Middle frontal gyrus (tissue), 1 donor: ENCODE data around the gene BOC.
"Not testable (repeated sequence)": the region's sequence is repeated elsewhere in the genome, so short reads cannot be mapped to it uniquely, and the experiment has no call there.

ENCODE experiments used
- DNase-seq: peaks from one replicate; pipeline ENCODE4 v3.0.0-alpha.2; 2015; ENCODE audit warnings: low spot score; ENCODE audit errors: extremely low spot score

Gene BOC, protein sequence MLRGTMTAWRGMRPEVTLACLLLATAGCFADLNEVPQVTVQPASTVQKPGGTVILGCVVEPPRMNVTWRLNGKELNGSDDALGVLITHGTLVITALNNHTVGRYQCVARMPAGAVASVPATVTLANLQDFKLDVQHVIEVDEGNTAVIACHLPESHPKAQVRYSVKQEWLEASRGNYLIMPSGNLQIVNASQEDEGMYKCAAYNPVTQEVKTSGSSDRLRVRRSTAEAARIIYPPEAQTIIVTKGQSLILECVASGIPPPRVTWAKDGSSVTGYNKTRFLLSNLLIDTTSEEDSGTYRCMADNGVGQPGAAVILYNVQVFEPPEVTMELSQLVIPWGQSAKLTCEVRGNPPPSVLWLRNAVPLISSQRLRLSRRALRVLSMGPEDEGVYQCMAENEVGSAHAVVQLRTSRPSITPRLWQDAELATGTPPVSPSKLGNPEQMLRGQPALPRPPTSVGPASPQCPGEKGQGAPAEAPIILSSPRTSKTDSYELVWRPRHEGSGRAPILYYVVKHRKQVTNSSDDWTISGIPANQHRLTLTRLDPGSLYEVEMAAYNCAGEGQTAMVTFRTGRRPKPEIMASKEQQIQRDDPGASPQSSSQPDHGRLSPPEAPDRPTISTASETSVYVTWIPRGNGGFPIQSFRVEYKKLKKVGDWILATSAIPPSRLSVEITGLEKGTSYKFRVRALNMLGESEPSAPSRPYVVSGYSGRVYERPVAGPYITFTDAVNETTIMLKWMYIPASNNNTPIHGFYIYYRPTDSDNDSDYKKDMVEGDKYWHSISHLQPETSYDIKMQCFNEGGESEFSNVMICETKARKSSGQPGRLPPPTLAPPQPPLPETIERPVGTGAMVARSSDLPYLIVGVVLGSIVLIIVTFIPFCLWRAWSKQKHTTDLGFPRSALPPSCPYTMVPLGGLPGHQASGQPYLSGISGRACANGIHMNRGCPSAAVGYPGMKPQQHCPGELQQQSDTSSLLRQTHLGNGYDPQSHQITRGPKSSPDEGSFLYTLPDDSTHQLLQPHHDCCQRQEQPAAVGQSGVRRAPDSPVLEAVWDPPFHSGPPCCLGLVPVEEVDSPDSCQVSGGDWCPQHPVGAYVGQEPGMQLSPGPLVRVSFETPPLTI

DNA sequence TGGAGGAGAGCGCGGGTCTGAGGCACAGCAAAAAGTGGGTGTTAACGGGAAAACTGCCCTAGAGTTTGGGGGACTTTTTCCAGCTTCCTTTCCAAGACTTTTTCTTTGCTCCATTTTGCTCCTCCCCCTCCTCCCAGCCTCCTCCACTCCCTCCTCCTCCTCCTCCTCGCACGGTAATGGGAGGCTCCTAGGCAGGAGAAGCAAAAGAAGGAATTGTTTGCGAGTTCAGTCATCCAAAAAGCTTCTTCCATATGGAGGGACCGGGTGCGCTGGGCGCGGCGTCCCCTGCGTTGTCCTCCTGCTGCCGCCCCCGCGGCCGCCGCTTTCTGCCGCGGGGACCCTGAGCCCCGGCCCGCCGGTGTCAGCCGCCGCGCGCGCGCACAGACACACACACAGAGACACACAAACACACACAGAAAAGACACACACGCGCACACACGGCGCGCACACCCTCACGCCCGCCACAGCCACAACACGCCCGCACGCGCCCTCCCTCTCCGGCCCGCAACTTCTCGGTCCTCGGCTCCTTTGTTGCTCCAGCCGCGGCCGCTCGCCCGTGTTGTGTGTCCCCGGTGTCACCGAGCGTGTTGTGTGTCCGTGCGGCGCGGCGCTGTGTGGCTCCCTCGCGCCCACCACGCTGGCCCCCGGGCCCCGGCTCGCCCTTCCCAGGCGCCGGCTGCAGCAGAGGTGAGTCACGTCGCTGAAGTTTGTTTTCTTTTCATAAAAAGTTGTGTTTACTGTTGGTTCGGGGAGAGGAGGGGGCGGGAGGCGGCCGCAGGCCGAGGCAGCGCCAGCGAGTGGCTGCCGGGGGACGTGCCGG lies at the start of gene BOC:
BOC (plus strand) TSS at position 228 of the 820 bp plus-strand sequence. CDS start 38,246 bp downstream, outside the sequence.
- no peak for DNase-seq

DNA sequence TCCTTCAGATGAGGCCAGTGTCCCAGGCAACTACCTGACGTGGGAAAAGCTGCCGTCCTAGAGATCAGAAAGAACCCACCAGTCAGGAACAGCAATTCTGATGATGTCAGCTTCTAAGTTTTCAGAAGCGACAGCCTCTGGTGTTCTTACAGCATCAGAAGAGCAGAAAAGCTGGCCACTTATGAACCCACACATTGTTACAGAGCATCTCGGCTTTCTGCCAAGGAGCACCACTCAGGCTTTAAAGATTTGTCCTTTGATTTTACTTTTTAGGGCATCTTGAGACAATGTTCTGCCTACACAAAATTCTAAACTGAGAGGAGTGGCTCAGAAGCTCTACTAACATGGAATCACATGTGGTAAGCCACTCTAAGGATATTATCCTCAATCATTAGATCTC lies 49.7 kb upstream of the BOC start:
- DNase-seq = no peak

DNA sequence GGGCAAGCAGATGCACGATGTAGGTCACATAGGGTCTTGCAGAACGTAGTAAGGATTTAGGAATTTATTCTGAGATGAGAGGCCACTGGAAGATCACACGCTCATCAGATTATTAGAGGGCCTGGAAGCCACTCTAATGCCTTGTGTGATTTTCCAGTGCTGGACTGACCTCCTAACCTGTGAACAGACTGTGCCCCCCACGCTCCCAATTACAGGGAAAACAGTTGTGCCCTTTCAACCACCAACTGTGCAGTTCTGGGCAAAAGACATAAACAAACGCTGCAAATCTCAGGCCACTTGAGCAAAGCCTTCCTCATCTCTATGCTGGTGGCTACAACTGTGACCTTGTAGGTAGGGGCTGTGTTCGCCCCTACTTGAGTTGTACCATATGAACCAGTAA lies 48.2 kb upstream of the BOC start:
- no peak for DNase-seq

DNA sequence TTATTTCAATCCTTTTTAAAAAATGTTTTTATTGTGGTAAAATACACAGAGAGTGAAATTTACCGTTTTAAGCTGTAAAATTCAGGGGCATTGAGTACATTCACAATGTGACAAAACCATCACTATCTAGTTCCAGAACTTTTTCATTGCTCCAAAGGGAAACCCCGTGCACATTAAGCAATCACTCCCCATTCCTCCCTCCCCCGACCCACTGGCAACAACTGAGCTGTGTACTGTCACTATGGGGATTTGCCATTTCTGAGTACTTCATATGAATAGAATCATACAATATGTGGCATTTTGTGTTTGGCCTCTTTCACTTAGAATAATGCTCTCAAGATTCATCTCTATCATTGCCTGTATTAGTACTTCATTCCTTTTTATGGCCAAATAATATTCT lies 45.5 kb upstream of the BOC start:
- DNase-seq = no peak

DNA sequence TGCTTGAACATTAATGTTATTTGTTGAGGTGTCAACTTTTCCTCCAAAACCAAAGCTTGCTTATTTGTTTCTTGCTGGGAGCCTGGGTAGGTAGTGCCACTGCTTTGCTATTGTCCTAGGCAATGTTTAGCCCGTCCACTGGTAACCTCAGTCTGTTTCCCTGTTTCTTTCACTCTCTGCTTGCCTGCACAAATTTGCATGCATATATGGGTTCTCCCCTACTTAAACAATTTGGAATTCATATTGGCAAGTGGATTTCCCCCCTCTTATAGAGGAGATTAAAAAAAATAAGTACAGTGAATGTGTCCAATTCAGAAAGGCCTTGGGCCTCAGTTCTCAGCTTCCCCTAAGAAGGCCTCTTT lies 45.0 kb upstream of the BOC start:
- DNase-seq = no peak

DNA sequence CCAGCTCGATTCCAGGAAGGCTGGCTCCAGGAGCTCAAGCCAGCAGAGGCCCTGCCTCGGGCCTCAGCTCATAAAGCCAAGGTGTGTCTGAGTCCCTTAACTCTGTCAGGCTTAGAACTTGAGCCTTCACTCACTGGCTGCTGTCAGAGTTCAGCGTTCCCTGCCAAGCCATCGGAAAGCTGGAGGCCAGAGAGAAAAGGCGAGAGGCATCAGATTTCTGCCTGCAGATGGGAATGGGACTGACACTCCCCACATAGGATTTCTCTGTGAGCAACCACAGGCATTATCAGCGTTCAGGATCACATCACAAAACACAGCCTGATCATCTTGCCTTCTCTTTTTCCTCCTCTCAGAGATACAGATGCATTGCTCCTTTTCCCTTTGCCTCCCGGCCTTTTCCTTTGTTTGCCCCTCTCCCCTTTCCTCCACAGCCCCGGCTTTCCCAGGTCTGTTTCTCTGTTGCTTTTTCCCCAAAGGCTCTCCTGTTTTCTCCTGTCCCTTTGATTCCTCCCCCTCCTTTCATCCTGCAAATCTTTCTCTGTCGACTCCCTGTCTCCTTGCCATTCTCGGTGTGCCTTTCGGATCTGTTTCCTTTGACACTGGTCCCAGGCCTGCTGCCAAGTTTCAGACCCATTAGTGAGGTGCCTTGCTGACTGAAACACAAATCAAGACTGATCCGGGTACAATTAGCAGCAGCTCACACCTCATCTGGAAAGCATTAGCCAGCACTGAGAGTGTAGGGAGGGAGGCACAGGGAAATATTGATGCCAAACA lies 44.5 kb upstream of the BOC start:
- no peak for DNase-seq

DNA sequence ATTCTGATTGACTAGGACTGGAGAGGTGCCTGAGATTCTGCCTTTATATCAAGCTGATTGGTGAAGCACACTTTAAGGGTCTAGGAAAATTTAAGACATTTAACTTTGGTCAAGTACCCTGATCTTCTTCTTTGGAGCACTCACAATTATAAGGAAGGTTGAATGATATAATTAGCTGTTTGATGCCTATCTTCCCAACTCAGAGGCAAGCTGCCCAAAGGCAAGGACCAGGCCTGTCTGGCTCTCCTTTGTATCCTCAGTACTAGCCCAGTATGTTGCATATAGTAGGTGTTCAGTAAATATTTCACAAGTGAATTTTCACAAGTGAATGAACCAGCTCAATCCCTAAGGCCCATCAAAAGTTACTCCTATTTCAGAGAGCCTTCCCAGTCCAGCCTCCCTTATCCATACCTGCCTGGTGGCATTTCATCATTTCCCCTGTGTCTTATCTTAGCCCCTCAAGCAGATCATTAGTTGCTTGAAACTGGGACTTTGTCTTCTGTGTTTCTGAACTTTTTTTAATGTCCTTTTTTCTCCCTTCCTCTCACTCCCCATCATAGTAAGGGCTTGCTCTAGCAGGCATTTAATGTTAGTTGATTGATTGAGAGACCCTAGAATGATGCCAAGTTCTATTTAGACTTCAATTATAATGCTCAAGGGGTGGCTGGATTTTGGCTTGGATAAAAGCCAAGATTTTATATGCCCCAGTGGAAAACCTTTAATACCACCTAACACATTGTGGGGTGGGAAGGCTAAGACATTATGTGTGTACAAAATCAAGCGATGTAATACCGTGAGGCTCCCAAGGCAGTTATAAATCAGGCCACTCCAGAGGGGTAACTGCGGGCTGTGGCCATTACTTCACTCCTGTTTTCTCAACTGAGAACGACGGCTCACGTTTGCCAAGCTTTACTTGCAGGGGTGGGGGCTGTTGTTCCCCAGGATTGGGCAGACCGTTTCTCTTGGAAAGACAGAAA lies 43.2 kb upstream of the BOC start:
- no peak for DNase-seq

DNA sequence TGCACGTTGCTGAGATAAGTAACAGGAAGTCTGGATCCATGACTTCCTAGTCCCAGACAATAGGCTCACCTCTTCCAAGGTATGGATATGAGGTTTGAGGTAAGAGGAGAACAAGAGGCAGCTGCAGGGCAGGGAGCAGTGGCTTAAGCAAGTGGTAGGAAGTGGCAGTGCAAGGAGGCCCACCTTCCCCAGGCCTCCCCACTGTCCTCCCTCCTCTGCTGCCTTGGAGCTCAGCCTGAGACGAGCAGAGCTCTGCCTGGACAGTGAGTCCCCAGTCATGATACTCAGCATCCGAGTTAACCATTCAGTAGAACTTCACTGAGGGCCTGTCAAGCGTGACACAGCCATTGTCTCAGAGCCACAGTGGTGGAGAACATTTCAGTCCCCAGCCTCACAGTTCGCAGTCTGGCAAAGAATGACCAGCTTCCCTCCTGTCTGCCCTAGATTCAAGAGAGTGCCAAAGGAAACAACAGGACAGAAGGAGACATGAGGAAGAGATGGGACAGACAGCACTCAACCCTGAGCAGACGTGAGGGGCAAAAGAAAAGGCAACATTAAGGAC lies 41.4 kb upstream of the BOC start:
- DNase-seq = no peak

DNA sequence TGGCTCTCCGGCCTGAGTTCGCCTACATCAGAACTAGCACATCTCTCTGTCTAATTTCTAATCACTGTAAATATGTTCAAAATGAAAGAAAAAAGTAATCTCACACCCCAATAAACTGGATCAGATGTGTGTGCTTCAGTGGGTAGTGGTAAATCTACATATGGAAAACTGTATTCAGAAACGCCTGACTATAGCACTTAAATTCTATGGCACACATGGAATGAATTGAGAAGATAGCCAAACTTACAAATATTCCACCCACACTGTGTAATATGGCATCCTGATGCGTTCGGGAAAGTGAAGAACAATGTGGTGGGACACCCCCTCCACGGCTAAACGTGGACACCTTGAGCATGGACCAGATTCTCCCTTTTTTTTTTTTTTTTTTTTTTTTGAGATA lies 40.6 kb upstream of the BOC start:
- DNase-seq = no peak

DNA sequence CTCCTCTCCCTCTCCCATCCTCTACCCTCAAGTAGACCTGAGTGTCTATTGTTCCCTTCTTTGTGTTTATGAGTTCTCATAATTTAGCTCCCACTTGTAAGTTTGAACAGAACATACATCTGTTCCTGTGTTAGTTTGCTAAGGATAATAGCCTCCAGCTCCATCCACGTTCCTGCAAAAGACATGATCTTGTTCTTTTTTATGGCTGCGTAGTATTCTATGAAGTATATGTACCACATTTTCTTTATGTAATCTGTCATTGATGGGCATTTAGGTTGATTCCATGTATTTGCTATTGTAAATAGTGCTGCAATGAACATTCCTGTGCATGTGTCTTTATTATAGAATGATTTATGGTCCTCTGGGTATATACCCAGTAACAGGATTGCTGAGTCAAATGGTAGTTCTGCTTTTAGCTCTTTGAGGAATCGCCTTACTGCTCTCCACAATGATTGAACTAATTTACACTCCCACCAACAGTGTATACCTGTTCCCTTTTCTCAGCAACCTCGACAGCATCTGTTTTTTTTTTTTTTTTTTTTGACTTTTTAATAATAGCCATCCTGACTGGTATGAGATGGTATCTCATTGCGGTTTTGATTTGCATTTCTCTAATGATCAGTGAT lies 39.6 kb upstream of the BOC start:
- not testable (repeated sequence) for DNase-seq

DNA sequence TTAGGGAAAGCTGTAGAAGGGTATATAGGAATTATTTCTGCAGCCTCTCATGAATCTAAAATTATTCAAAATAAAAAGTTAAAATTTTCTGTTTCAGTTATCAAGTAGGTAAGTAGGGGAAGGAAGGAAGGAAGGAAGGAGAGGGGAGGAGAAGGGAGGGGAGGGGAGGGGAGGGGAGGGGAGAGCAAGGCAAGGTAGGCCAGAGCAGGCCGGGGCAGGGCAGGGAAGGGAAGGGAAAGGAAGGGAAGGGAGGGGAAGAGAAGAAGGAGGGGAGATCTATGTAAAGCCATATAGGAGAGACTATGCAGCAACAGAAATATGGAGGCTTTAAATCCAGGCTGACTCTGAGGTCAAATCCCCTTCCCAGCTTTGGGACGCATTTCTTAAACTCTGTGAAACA lies 38.3 kb upstream of the BOC start:
- DNase-seq = no peak

DNA sequence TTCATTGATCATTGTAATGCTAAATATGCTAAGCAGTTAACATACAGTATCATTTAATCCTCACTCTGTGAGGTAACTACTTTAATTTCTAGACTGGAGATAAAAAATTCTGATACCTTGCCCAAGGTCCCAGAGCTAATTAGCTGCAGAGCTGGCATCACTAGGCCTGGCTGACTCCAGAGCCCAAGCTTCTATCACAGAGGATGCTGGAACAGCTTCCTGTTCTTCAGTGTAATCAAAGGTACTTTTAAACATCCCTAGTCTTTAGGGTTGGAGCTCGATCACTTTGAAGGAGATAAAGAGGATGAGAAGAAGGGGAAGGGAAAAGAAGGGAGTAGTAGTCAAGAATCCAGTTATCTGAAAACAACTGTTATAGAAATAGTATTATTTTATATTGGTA lies 37.1 kb upstream of the BOC start:
- no peak for DNase-seq

DNA sequence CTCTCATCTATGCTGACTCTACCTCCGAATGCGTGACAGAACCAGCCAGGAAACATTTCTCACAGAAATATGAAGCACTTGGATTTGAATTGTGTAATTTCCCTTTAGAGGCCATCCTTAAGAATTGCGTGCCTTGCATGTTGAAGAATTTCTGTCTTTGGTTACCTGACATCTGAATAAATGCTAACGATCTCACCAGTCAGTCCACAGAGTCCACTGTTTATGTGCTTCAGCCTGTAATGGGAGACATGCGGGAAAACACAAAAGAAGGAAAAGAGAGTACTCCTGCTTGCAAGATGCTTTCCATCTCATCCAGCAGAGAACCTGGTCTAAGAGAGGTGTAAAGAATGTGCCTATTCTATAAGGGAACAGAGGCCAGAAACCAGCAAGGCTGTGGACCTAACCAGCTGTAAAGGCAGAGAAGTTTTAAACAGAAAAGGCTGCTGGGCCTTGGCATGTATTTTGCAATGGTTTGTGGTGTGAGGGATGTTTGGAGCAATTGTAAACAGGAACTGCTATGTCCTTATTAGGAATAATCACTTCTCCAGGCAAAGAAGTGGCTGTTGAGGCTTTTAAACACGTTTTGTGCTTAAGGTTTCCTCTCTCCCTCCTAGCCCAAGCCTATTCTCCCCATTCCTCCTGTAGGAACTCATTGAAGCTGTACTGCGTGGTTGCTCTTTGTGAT lies 36.4 kb upstream of the BOC start:
- DNase-seq = no peak

DNA sequence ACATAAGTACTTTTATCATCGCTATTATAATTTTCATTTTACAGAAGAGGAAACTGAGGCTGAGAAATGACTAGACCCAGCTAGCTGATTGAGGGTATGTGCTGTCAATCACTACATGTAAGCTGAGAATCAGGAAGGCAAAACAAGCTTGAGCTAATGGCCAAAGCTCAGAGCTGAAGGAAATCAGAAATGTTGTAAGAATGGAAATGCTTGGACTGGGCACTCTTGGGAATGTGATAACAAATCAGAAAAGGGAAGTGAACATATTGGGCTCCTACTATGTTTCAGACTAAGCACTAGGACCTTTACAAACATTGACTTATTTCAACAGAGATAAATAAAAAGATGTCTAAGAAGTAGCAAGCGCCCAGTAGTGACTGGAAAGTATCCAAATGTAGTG lies 33.8 kb upstream of the BOC start:
- no peak for DNase-seq

DNA sequence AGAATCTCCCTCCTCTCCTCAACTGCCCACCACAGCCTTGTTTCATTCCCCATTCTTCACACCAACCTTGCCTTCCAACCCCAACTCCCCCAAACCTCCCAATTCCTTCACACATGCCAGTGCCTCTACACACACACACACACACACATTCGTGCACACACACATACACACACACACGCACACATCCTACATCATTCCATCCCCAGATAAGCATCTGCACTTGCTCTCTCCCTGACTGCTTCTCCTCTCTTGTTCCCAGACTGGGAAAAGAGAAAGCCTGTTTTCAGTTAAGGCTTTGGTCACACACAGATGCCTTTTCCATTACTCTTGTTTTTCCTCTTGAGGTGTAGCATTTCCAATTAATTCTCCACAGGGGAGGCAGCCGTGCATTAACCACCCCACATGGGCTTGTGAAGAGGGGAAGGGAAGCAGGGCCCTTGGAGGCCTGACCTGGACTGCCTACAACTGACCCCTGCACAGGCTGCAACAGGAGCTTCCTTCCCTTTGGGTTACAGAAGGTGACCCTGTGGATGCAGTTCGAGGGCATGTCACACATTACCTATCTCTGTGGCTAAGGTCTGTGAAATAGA lies 32.0 kb upstream of the BOC start:
- DNase-seq = no peak

DNA sequence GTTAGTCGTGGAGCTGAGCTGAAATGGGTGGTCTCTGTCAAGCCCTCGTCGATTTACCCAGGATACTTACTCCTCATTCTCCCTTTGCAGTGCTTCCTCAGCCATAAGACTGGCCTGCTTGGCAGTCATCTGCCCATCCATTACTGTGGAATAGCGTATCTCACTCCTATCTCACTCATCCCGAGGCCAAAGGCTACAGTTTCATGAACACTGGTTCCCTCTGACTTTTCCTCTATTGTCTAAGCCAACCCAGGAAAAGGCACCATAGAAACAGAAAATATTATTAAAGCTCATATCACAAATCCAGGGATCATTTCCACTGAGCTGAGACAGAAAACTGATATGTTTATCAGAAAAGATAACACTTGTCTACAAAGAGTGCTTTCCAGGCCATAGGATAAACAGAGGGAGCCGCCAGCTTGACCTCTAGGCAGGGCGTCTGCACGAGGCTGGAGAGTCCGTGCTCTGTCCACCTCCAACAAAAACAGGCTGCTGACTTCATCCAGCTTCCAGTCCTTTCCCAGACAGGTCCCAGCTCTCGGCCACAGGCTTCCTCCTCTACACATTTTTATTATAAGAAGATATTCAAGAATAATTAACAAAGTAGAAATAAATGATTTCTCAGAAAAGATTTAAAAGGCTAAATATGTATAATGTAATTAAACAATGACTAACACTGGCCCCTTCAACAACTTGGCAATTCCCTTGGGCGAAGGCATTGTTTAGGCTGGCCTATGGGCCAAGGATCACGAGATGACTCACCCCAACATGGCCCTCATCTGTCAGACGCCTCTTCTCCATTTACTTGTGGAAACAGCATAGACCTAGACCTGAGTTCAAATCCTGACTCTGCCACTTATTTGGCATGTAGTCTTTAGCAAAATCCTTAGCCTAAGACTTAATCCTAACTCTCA lies 27.4 kb upstream of the BOC start:
- DNase-seq = no peak
